GM12878 (cell line): ENCODE data around the gene ZNF385A. TPM values are rescaled to one million over a fixed set of nuclear protein-coding genes. Genes with fewer than 3 reads are reported as not detected.

Source experiments
- EP300 ChIP-seq, 2 experiments: fragments of 150-350 bp in 1 of 2; IDR thresholded peaks; 2 replicates each; pipeline ENCODE4 v1.6.1; 2011 to 2012; ENCODE audit warnings: low read depth in 2 of 2, low read length in 2 of 2, borderline replicate concordance in 1 of 2, improper control_type of control experiment in 1 of 2, inconsistent platforms in 1 of 2; ENCODE audit not compliant: control insufficient read depth in 1 of 2
- IKZF1 ChIP-seq: fragments of 450-650 bp; conservative IDR thresholded peaks from 2 replicates; pipeline ENCODE4 v1.6.1; 2017; ENCODE audit warnings: antibody characterized with exemption, mild to moderate bottlenecking
- MTA3 ChIP-seq: IDR thresholded peaks from 2 replicates; pipeline ENCODE4 v1.6.1; 2012; ENCODE audit warnings: low read length, inconsistent platforms, borderline replicate concordance
- YY1 ChIP-seq: IDR thresholded peaks from 2 replicates; pipeline ENCODE4 v1.6.1; 2011; ENCODE audit warnings: low read depth, mild to moderate bottlenecking, low read length
- microRNA counts: library from miRNA; unstranded; fragments of <30 nt; microRNA quantifications from one replicate; lab custom pipeline; 2016
- microRNA-seq: library from miRNA; unstranded; fragments of <30 nt; microRNA quantifications from one replicate; pipeline ENCODE4, GENCODE V29; 2018
- polyA plus RNA-seq, 11 experiments: library from polyadenylated mRNA; depleted of rRNA in 4 of 11; unstranded in 6 of 11; stranded (reverse) in 5 of 11; fragments of >200 nt; fragmentation: Nextera tagmentation in 4 of 11; fragmentation: Illumina TruSeq in 1 of 11; extraction: Ambion mirVana in 4 of 11; extraction: Trizol in 1 of 11; gene quantifications; 1 replicate in 1 of 11; 2 replicates in 10 of 11; pipeline versions ENCODE4 v1.2.1 to v1.2.3, GENCODE V29; 2011 to 2016; ENCODE audit warnings: inconsistent platforms in 2 of 11, missing spikeins in 2 of 11, low read depth in 1 of 11
- small RNA-seq: library from RNA; depleted of rRNA; stranded (forward); fragments of <200 nt; gene quantifications from one replicate; pipeline ENCODE3, GENCODE V24; 2014
- total RNA-seq, 4 experiments: library from RNA; depleted of rRNA in 3 of 4; stranded (reverse); fragments of >200 nt in 3 of 4; fragmentation: Illumina TruSeq in 1 of 4; extraction: Trizol in 1 of 4; gene quantifications; 2 replicates each; pipeline versions ENCODE4 v1.2.1 to v1.2.3, GENCODE V29; 2013 to 2021
- TF ChIP-seq, protein P1 (sequence below): IDR thresholded peaks from 2 replicates; pipeline ENCODE4 v1.6.1; 2011; ENCODE audit warnings: low read depth, mild to moderate bottlenecking, low read length, moderate library complexity, borderline replicate concordance; ENCODE audit errors: extremely low read depth
- TF ChIP-seq, protein P2 (sequence below): fragments of 450-650 bp; IDR thresholded peaks from 2 replicates; pipeline ENCODE4 v1.6.1; 2017; ENCODE audit warnings: borderline replicate concordance

Gene ZNF385A
- total and polyA plus RNA-seq, 10 of the 15 experiments (the other 5 are each of a cell fraction or from before 2014, with no cell fraction given), result 0.26 to 26.1 (median 4.9) TPM

DNA sequence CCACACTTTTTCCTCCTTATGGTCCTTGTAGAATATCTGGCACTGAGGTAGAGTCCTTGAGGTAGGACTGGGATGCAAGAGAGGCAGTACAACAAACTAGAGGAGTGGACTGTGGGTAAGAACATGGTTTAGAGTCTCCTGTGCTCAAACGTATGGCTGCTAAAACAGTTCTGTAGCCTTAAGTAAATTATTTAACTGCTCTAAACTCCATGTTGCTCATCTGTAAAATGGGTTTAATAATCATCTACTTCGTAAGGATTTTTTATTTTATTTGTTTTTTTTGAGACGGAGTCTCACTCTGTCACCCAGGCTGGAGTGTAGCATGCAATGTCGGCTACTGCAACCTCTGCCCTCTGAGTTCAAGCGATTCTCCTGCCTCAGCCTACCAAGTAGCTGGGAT is 63.2 kb downstream of the ZNF385A start (continued):
- TF ChIP-seq, protein P1, sequence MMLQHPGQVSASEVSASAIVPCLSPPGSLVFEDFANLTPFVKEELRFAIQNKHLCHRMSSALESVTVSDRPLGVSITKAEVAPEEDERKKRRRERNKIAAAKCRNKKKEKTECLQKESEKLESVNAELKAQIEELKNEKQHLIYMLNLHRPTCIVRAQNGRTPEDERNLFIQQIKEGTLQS, result no peak
- TF ChIP-seq MTA3, result no peak
- TF ChIP-seq YY1, result no peak
- no peak for TF ChIP-seq EP300 (IDR thresholded peaks at IDR 0.05; ENCODE audit: borderline replicate concordance in 1 of 2, control insufficient read depth in 1 of 2, low read depth in 2 of 2, low read length in 2 of 2)
- TF ChIP-seq, protein P2, sequence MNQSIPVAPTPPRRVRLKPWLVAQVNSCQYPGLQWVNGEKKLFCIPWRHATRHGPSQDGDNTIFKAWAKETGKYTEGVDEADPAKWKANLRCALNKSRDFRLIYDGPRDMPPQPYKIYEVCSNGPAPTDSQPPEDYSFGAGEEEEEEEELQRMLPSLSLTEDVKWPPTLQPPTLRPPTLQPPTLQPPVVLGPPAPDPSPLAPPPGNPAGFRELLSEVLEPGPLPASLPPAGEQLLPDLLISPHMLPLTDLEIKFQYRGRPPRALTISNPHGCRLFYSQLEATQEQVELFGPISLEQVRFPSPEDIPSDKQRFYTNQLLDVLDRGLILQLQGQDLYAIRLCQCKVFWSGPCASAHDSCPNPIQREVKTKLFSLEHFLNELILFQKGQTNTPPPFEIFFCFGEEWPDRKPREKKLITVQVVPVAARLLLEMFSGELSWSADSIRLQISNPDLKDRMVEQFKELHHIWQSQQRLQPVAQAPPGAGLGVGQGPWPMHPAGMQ, result no peak
- no peak for TF ChIP-seq IKZF1

MicroRNA genes within 50 kb of the gene (microRNA counts, 767-probe panel; counts per million panel counts)
- 3,282 counts per million, percentile 90 among the panel's probes with 10 or more counts for microRNA hsa-miR-148b-3p (lab: Ali Mortazavi, UCI)

Small RNA genes within 50 kb of the gene (microRNA-seq; reads per million reads assigned to microRNA genes)
- gene MIR148B, result 148 reads per million, percentile 78 among the genes with 10 or more reads in this experiment

Small RNA genes within 50 kb of the gene (small RNA-seq; reads per million reads assigned to genes)
- gene MIR148B, result 1,239 reads per million, percentile 100 among the genes with 10 or more reads in this experiment
- not detected for gene RN7SL744P

Other genes starting within 250 kb of the ZNF385A start
Only the 7 nearest of the 11 such genes appear.
- 74.4 and 81.4 TPM in 2 replicates for gene CBX5, start 104.6 kb downstream of the ZNF385A start, total RNA-seq (2014; rRNA removed)
- 74.6 and 76.1 TPM in 2 replicates for gene CBX5, start 104.6 kb downstream of the ZNF385A start, total RNA-seq (2014; rRNA removed; fragmentation: Illumina TruSeq; extraction: Trizol)
- 138 TPM in 2 replicates for gene CBX5, start 104.6 kb downstream of the ZNF385A start, total RNA-seq (2021)
- 85.5 and 119 TPM in 2 replicates for gene CBX5, start 104.6 kb downstream of the ZNF385A start, polyA plus RNA-seq (2011; rRNA removed)
- 74.6 and 89.6 TPM in 2 replicates for gene CBX5, start 104.6 kb downstream of the ZNF385A start, polyA plus RNA-seq (2014; fragmentation: Illumina TruSeq; extraction: Trizol)
- 10 to 100 TPM; 66.9 to 67.1 TPM for gene CBX5, start 104.6 kb downstream of the ZNF385A start, polyA plus RNA-seq (2014; fragmentation: Nextera tagmentation; extraction: Ambion mirVana)
- gene CBX5, start 104.6 kb downstream of the ZNF385A start, polyA plus RNA-seq (2014; rRNA removed), result 45.1 and 46.7 TPM in 2 replicates
- 10 to 100 TPM; 85.8 to 87.6 TPM for gene CBX5, start 104.6 kb downstream of the ZNF385A start, polyA plus RNA-seq (2016; fragmentation: Nextera tagmentation; extraction: Ambion mirVana)
- 630 and 696 TPM in 2 replicates for gene HNRNPA1, start 104.0 kb downstream of the ZNF385A start, total RNA-seq (2014; rRNA removed)
- 1,089 and 1,177 TPM in 2 replicates for gene HNRNPA1, start 104.0 kb downstream of the ZNF385A start, total RNA-seq (2014; rRNA removed; fragmentation: Illumina TruSeq; extraction: Trizol)
- gene HNRNPA1, start 104.0 kb downstream of the ZNF385A start, total RNA-seq (2021), result 1,668 and 1,698 TPM in 2 replicates
- gene HNRNPA1, start 104.0 kb downstream of the ZNF385A start, polyA plus RNA-seq (2011; rRNA removed), result 821 and 1,080 TPM in 2 replicates
- 2,342 and 3,224 TPM in 2 replicates for gene HNRNPA1, start 104.0 kb downstream of the ZNF385A start, polyA plus RNA-seq (2014; fragmentation: Illumina TruSeq; extraction: Trizol)
- gene HNRNPA1, start 104.0 kb downstream of the ZNF385A start, polyA plus RNA-seq (2014; fragmentation: Nextera tagmentation; extraction: Ambion mirVana), result 1,000 to 10,000 TPM; 1,456 to 1,756 TPM
- gene HNRNPA1, start 104.0 kb downstream of the ZNF385A start, polyA plus RNA-seq (2014; rRNA removed), result 1,665 and 1,714 TPM in 2 replicates
- 1,000 to 10,000 TPM; 1,346 to 1,358 TPM for gene HNRNPA1, start 104.0 kb downstream of the ZNF385A start, polyA plus RNA-seq (2016; fragmentation: Nextera tagmentation; extraction: Ambion mirVana)
- gene NFE2, start 83.7 kb downstream of the ZNF385A start, total RNA-seq (2014; rRNA removed), result not detected in 2 replicates
- gene NFE2, start 83.7 kb downstream of the ZNF385A start, total RNA-seq (2014; rRNA removed; fragmentation: Illumina TruSeq; extraction: Trizol), result not detected in 2 replicates
- gene NFE2, start 83.7 kb downstream of the ZNF385A start, total RNA-seq (2021), result 0.28 TPM in 1 of 2 replicates, not detected in the other
- gene NFE2, start 83.7 kb downstream of the ZNF385A start, polyA plus RNA-seq (2011; rRNA removed), result not detected in 2 replicates
- not detected in 2 replicates for gene NFE2, start 83.7 kb downstream of the ZNF385A start, polyA plus RNA-seq (2014; fragmentation: Illumina TruSeq; extraction: Trizol)
- not detected for gene NFE2, start 83.7 kb downstream of the ZNF385A start, polyA plus RNA-seq (2014; fragmentation: Nextera tagmentation; extraction: Ambion mirVana)
- 0.06 TPM in 1 of 2 replicates, not detected in the other for gene NFE2, start 83.7 kb downstream of the ZNF385A start, polyA plus RNA-seq (2014; rRNA removed)
- not detected for gene NFE2, start 83.7 kb downstream of the ZNF385A start, polyA plus RNA-seq (2016; fragmentation: Nextera tagmentation; extraction: Ambion mirVana)
- 112 and 131 TPM in 2 replicates for gene COPZ1, start 59.6 kb downstream of the ZNF385A start, total RNA-seq (2014; rRNA removed)
- 128 and 130 TPM in 2 replicates for gene COPZ1, start 59.6 kb downstream of the ZNF385A start, total RNA-seq (2014; rRNA removed; fragmentation: Illumina TruSeq; extraction: Trizol)
- gene COPZ1, start 59.6 kb downstream of the ZNF385A start, total RNA-seq (2021), result 120 and 135 TPM in 2 replicates
- gene COPZ1, start 59.6 kb downstream of the ZNF385A start, polyA plus RNA-seq (2011; rRNA removed), result 263 and 302 TPM in 2 replicates
- 177 and 205 TPM in 2 replicates for gene COPZ1, start 59.6 kb downstream of the ZNF385A start, polyA plus RNA-seq (2014; fragmentation: Illumina TruSeq; extraction: Trizol)
- 100 to 1,000 TPM; 260 to 378 TPM for gene COPZ1, start 59.6 kb downstream of the ZNF385A start, polyA plus RNA-seq (2014; fragmentation: Nextera tagmentation; extraction: Ambion mirVana)
- gene COPZ1, start 59.6 kb downstream of the ZNF385A start, polyA plus RNA-seq (2014; rRNA removed), result 123 and 129 TPM in 2 replicates
- gene COPZ1, start 59.6 kb downstream of the ZNF385A start, polyA plus RNA-seq (2016; fragmentation: Nextera tagmentation; extraction: Ambion mirVana), result 100 to 1,000 TPM; 192 to 209 TPM
- 2.4 and 3.4 TPM in 2 replicates for gene GPR84, start 20.2 kb downstream of the ZNF385A start, total RNA-seq (2014; rRNA removed)
- 1.9 and 2.0 TPM in 2 replicates for gene GPR84, start 20.2 kb downstream of the ZNF385A start, total RNA-seq (2014; rRNA removed; fragmentation: Illumina TruSeq; extraction: Trizol)
- gene GPR84, start 20.2 kb downstream of the ZNF385A start, total RNA-seq (2021), result 3.7 and 4.0 TPM in 2 replicates
- gene GPR84, start 20.2 kb downstream of the ZNF385A start, polyA plus RNA-seq (2011; rRNA removed), result 0.12 and 0.37 TPM in 2 replicates
- 1.6 and 4.1 TPM in 2 replicates for gene GPR84, start 20.2 kb downstream of the ZNF385A start, polyA plus RNA-seq (2014; fragmentation: Illumina TruSeq; extraction: Trizol)
- gene GPR84, start 20.2 kb downstream of the ZNF385A start, polyA plus RNA-seq (2014; fragmentation: Nextera tagmentation; extraction: Ambion mirVana), result 1 to 10 TPM; 2.1 to 4.7 TPM
- gene GPR84, start 20.2 kb downstream of the ZNF385A start, polyA plus RNA-seq (2014; rRNA removed), result 2.4 and 3.2 TPM in 2 replicates
- 1 to 10 TPM; 2.7 to 4.0 TPM for gene GPR84, start 20.2 kb downstream of the ZNF385A start, polyA plus RNA-seq (2016; fragmentation: Nextera tagmentation; extraction: Ambion mirVana)
- gene ITGA5, start 34.5 kb upstream of the ZNF385A start, total RNA-seq (2014; rRNA removed), result 0.73 and 0.98 TPM in 2 replicates
- 0.41 and 0.58 TPM in 2 replicates for gene ITGA5, start 34.5 kb upstream of the ZNF385A start, total RNA-seq (2014; rRNA removed; fragmentation: Illumina TruSeq; extraction: Trizol)
- 1.2 and 1.5 TPM in 2 replicates for gene ITGA5, start 34.5 kb upstream of the ZNF385A start, total RNA-seq (2021)
- 13.9 and 22.5 TPM in 2 replicates for gene ITGA5, start 34.5 kb upstream of the ZNF385A start, polyA plus RNA-seq (2011; rRNA removed)
- 0.90 and 1.3 TPM in 2 replicates for gene ITGA5, start 34.5 kb upstream of the ZNF385A start, polyA plus RNA-seq (2014; fragmentation: Illumina TruSeq; extraction: Trizol)
- under 1 TPM; 0.15 to 0.31 TPM for gene ITGA5, start 34.5 kb upstream of the ZNF385A start, polyA plus RNA-seq (2014; fragmentation: Nextera tagmentation; extraction: Ambion mirVana)
- 0.49 and 0.64 TPM in 2 replicates for gene ITGA5, start 34.5 kb upstream of the ZNF385A start, polyA plus RNA-seq (2014; rRNA removed)
- gene ITGA5, start 34.5 kb upstream of the ZNF385A start, polyA plus RNA-seq (2016; fragmentation: Nextera tagmentation; extraction: Ambion mirVana), result under 1 TPM; 0.23 to 0.35 TPM
- gene GTSF1, start 88.9 kb upstream of the ZNF385A start, total RNA-seq (2014; rRNA removed), result 82.4 and 95.4 TPM in 2 replicates
- gene GTSF1, start 88.9 kb upstream of the ZNF385A start, total RNA-seq (2014; rRNA removed; fragmentation: Illumina TruSeq; extraction: Trizol), result 100 and 102 TPM in 2 replicates
- 65.9 and 67.9 TPM in 2 replicates for gene GTSF1, start 88.9 kb upstream of the ZNF385A start, total RNA-seq (2021)
- 1.5 and 1.6 TPM in 2 replicates for gene GTSF1, start 88.9 kb upstream of the ZNF385A start, polyA plus RNA-seq (2011; rRNA removed)
- gene GTSF1, start 88.9 kb upstream of the ZNF385A start, polyA plus RNA-seq (2014; fragmentation: Illumina TruSeq; extraction: Trizol), result 146 and 192 TPM in 2 replicates
- gene GTSF1, start 88.9 kb upstream of the ZNF385A start, polyA plus RNA-seq (2014; fragmentation: Nextera tagmentation; extraction: Ambion mirVana), result 100 to 1,000 TPM; 257 to 374 TPM
- gene GTSF1, start 88.9 kb upstream of the ZNF385A start, polyA plus RNA-seq (2014; rRNA removed), result 114 and 139 TPM in 2 replicates
- 100 to 1,000 TPM; 178 to 186 TPM for gene GTSF1, start 88.9 kb upstream of the ZNF385A start, polyA plus RNA-seq (2016; fragmentation: Nextera tagmentation; extraction: Ambion mirVana)